Measurements from ENCODE around the gene ADCK1. TPM values are rescaled to one million over a fixed set of nuclear protein-coding genes. Genes with fewer than 3 reads are reported as not detected.

Gene ADCK1
- total and polyA plus RNA-seq, 2 donors (not counting 1 experiment from before 2014, with no cell fraction given): 10.6 to 18.3 TPM

DNA sequence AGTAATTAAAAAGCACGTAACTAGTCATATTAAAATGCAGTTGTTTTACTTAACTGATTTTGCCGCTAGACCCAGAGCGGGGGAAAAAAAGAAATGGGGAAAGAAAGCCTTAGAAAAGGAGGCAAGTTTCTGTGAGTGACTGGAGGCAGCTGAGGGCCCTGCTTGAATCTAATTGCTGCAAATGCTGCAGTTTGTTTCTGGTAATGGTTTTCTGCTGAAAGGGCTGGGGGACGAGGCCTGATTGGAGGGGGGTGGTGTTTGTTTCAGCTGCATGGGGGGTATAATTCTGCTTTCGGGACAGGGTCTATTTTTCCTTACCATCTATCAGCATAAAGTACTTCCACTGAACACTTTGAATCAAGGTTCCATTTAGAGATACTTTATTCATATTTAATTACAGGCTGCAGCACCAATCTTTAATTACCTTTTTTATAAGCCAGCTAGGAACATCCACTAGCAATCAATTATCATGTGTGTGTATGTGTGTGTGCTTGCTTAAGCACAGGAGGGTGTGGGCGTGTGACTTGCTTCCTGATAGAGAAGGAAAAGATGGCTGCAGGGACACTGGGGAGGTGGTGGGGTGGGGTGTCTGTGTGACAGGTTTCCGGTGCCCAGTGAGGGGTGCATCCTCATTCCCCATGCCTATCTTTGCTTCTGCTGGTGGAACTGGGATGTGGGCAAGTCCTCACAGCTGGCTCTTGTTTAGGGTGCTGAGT is 83.4 kb downstream of the ADCK1 start:
- H3K27me3 ChIP-seq (replicated peaks in 1 of 4; ENCODE audit: control extremely low read depth in 1 of 4, control insufficient read depth in 3 of 4, insufficient read depth in 4 of 4, low read length in 3 of 4): no peaks in the 10 kb centered on the region
- no peak for TF ChIP-seq EZH2 (IDR thresholded peaks at IDR 0.05; ENCODE audit: borderline replicate concordance, insufficient read depth, low read depth, low read length, poor library complexity, severe bottlenecking)
- TF ChIP-seq, protein P1, sequence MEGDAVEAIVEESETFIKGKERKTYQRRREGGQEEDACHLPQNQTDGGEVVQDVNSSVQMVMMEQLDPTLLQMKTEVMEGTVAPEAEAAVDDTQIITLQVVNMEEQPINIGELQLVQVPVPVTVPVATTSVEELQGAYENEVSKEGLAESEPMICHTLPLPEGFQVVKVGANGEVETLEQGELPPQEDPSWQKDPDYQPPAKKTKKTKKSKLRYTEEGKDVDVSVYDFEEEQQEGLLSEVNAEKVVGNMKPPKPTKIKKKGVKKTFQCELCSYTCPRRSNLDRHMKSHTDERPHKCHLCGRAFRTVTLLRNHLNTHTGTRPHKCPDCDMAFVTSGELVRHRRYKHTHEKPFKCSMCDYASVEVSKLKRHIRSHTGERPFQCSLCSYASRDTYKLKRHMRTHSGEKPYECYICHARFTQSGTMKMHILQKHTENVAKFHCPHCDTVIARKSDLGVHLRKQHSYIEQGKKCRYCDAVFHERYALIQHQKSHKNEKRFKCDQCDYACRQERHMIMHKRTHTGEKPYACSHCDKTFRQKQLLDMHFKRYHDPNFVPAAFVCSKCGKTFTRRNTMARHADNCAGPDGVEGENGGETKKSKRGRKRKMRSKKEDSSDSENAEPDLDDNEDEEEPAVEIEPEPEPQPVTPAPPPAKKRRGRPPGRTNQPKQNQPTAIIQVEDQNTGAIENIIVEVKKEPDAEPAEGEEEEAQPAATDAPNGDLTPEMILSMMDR (IDR thresholded peaks at IDR 0.05): no peak
- ChIA-PET CTCF (no interaction called here), POLR2A (no interaction called here)
- intact Hi-C loops (cut with micrococcal nuclease): no loop called here
- ATAC-seq (ENCODE audit: low read depth) (no peak), DNase-seq (no peak)
- no peaks in the 10 kb centered on the region for H3K79me2 ChIP-seq (ENCODE audit: control insufficient read depth, insufficient read depth, low read length)
- H4K20me1 ChIP-seq (ENCODE audit: control insufficient read depth, insufficient read depth, low read length, poor library complexity, severe bottlenecking): no peaks in the 10 kb centered on the region
- H3K4me3 ChIP-seq (ENCODE audit: control extremely low read depth in 1 of 5, extremely low read depth in 1 of 5, insufficient read depth in 1 of 5, low read depth in 2 of 5, low read length in 4 of 5): no peak overlapping the region
- H2AFZ ChIP-seq (ENCODE audit: insufficient read depth, low read depth, low read length, poor library complexity, severe bottlenecking): no peak overlapping the region
- H3K4me3 Mint-ChIP-seq: no peak overlapping the region
- peaks cover 4% of the 10 kb centered on the region for H3K9me3 Mint-ChIP-seq (ENCODE audit: insufficient read depth)
- H3K27ac ChIP-seq (ENCODE audit: low read length in 2 of 2): no peak overlapping the region
- H3K36me3 ChIP-seq (replicated peaks in 1 of 2; ENCODE audit: control extremely low read depth in 1 of 2, control insufficient read depth in 1 of 2, extremely low read depth in 1 of 2, insufficient read depth in 2 of 2, low read length in 1 of 2): no peaks in the 10 kb centered on the region
- H3K9me3 ChIP-seq (ENCODE audit: control extremely low read depth in 1 of 3, control insufficient read depth in 2 of 3, insufficient read depth in 1 of 3, low read length in 2 of 3): peaks cover 0 to 6% (median 0%) of the 10 kb centered on the region in 3 donors
- no peak overlapping the region for H3K9ac ChIP-seq (ENCODE audit: low read length)
- H3K27me3 Mint-ChIP-seq: no peaks in the 10 kb centered on the region
- H3K4me1 Mint-ChIP-seq: peaks cover 13% of the 10 kb centered on the region
- H3K4me2 ChIP-seq (replicated peaks; ENCODE audit: low read depth, low read length, poor library complexity, severe bottlenecking): no peak overlapping the region
- WGBS (ENCODE audit: insufficient coverage): 69% methylated on average over 5 of the region's 7 CpGs
- H3K4me1 ChIP-seq (ENCODE audit: control insufficient read depth in 2 of 2, insufficient read depth in 2 of 2, low read length in 2 of 2): peaks cover 0 to 3% of the 10 kb centered on the region in 2 donors
- no peak overlapping the region for H3K27ac Mint-ChIP-seq

DNA sequence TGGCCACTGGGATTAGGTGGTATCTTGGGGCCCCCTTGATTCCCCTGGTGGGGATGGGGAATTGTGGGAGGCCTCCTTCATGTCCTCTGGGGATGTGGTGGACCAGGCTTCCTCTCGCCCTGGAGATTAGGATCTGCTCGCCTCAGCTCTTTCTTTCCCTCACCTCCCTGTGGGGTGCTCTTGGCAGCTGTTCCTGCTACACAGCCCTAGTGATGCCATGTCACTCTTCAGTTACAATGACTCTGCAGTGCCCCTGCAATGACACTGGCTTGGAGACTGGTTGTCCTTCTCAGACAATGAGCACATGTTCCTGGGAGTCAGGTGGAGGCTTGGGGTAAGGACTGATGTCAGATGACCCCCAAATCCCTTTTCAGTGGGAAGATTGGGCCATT is 83.9 kb downstream of the ADCK1 start:
- no peak for ATAC-seq (ENCODE audit: low read depth)
- Mint-ChIP-seq H3K27me3 (no peaks in the 10 kb centered on the region), H3K9me3 (ENCODE audit: insufficient read depth) (peaks cover 4% of the 10 kb centered on the region), H3K27ac (no peak overlapping the region), H3K4me1 (peaks cover 13% of the 10 kb centered on the region), H3K4me3 (no peak overlapping the region)
- no peak overlapping the region for H3K9ac ChIP-seq (ENCODE audit: low read length)
- no peaks in the 10 kb centered on the region for H3K36me3 ChIP-seq (replicated peaks in 1 of 2; ENCODE audit: control extremely low read depth in 1 of 2, control insufficient read depth in 1 of 2, extremely low read depth in 1 of 2, insufficient read depth in 2 of 2, low read length in 1 of 2)
- TF ChIP-seq, protein P1 (IDR thresholded peaks at IDR 0.05): no peak
- TF ChIP-seq EZH2 (IDR thresholded peaks at IDR 0.05; ENCODE audit: borderline replicate concordance, insufficient read depth, low read depth, low read length, poor library complexity, severe bottlenecking): no peak
- POLR2A ChIA-PET: no interaction called here
- H3K9me3 ChIP-seq (ENCODE audit: control extremely low read depth in 1 of 3, control insufficient read depth in 2 of 3, insufficient read depth in 1 of 3, low read length in 2 of 3): peaks cover 0 to 6% (median 0%) of the 10 kb centered on the region in 3 donors
- no peaks in the 10 kb centered on the region for H3K79me2 ChIP-seq (ENCODE audit: control insufficient read depth, insufficient read depth, low read length)
- H3K4me3 ChIP-seq (ENCODE audit: control extremely low read depth in 1 of 5, extremely low read depth in 1 of 5, insufficient read depth in 1 of 5, low read depth in 2 of 5, low read length in 4 of 5): no peak overlapping the region
- no peak for DNase-seq
- intact Hi-C loops (cut with micrococcal nuclease): no loop called here
- CTCF ChIA-PET: no interaction called here
- H3K4me2 ChIP-seq (replicated peaks; ENCODE audit: low read depth, low read length, poor library complexity, severe bottlenecking): no peak overlapping the region
- H3K27me3 ChIP-seq (replicated peaks in 1 of 4; ENCODE audit: control extremely low read depth in 1 of 4, control insufficient read depth in 3 of 4, insufficient read depth in 4 of 4, low read length in 3 of 4): no peaks in the 10 kb centered on the region
- H2AFZ ChIP-seq (ENCODE audit: insufficient read depth, low read depth, low read length, poor library complexity, severe bottlenecking): no peak overlapping the region
- WGBS (ENCODE audit: insufficient coverage): no CpG with 5 or more reads among the region's 2 CpGs
- peaks cover 0 to 3% of the 10 kb centered on the region in 2 donors for H3K4me1 ChIP-seq (ENCODE audit: control insufficient read depth in 2 of 2, insufficient read depth in 2 of 2, low read length in 2 of 2)
- no peak overlapping the region for H3K27ac ChIP-seq (ENCODE audit: low read length in 2 of 2)
- H4K20me1 ChIP-seq (ENCODE audit: control insufficient read depth, insufficient read depth, low read length, poor library complexity, severe bottlenecking): no peaks in the 10 kb centered on the region

Data from B cell (primary cell).